ENCODE results near the gene FSTL4. TPM values are rescaled to one million over a fixed set of nuclear protein-coding genes. Genes with fewer than 3 reads are reported as not detected.

The FSTL4 gene
- total RNA-seq, 2 experiments from 2014 or later: not detected

DNA sequence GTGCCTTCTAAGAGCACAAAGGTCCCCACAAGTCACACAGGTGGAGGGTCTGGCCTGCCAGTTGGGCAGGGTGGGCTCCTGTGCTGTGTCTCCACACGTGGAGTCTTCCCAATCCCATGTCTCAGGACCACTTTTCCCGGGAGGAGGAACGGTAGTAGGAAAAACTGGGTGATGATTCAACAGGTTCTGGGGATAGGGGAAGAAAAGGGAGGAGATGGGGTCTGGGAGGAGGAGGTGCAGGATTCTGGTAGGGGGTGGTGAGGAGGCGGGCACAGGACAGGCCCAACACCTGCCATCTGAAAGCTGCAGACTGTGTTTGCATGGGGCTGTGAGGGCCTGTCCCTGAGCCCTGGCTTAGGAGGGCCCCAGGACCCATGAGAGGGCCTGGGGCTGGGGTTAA lies 345.4 kb downstream of the FSTL4 start:
- Histone ChIP-seq H3K36me3 (ENCODE audit: insufficient read depth, low read length) (no peaks in the 10 kb centered on the region), H3K9me2 (ENCODE audit: insufficient read depth, low read length) (no peaks in the 10 kb centered on the region), H3K4me3 (ENCODE audit: low read depth, low read length, poor library complexity, severe bottlenecking) (no peak overlapping the region), H4K20me1 (ENCODE audit: insufficient read depth, low read length) (no peaks in the 10 kb centered on the region), H3K4me2 (ENCODE audit: low read length) (no peak overlapping the region), H2AFZ (ENCODE audit: low read length) (no peak overlapping the region), H3K4me1 (ENCODE audit: insufficient read depth, low read length, poor library complexity, severe bottlenecking) (no peaks in the 10 kb centered on the region), H3K79me2 (ENCODE audit: insufficient read depth, low read depth, low read length) (no peaks in the 10 kb centered on the region), H3K9me3 (ENCODE audit: low read length) (no peaks in the 10 kb centered on the region), H3K27ac (ENCODE audit: low read depth, low read length, poor library complexity, severe bottlenecking) (no peak overlapping the region)
- ChIA-PET CTCF (ENCODE audit: unreplicated experiment) (no interaction called here), POLR2A (no interaction called here)
- TF ChIP-seq, protein P1, sequence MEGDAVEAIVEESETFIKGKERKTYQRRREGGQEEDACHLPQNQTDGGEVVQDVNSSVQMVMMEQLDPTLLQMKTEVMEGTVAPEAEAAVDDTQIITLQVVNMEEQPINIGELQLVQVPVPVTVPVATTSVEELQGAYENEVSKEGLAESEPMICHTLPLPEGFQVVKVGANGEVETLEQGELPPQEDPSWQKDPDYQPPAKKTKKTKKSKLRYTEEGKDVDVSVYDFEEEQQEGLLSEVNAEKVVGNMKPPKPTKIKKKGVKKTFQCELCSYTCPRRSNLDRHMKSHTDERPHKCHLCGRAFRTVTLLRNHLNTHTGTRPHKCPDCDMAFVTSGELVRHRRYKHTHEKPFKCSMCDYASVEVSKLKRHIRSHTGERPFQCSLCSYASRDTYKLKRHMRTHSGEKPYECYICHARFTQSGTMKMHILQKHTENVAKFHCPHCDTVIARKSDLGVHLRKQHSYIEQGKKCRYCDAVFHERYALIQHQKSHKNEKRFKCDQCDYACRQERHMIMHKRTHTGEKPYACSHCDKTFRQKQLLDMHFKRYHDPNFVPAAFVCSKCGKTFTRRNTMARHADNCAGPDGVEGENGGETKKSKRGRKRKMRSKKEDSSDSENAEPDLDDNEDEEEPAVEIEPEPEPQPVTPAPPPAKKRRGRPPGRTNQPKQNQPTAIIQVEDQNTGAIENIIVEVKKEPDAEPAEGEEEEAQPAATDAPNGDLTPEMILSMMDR (conservative IDR thresholded peaks at IDR 0.05; ENCODE audit: low read length): no peak
- TF ChIP-seq EZH2phosphoT487 (IDR thresholded peaks at IDR 0.05; ENCODE audit: borderline replicate concordance, low read depth, low read length): no peak
- no peak for DNase-seq (ENCODE audit: low spot score)
- no TSS peak for BruUV-seq (replicated peaks)
- intact Hi-C loops (cut with micrococcal nuclease; ENCODE audit: unreplicated experiment): no loop called here

DNA sequence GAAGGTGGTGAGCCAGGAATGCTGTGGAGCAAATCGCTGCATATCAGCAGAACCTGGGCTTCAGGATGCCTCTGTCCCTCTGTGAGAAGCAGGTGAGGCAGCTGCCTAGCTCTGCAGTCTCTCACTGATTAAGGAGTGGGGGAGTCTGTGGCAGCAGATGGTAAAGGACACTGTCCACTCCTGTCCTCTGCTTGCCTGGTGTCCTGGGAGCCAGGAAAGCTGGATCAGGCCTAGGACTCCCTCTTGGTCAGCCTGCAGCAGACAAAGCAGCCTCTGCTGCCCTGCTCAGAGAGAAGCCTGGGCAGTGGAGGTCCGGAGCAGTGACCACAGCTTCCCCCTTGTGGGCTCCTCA lies 345.8 kb downstream of the FSTL4 start:
- Histone ChIP-seq H3K79me2 (ENCODE audit: insufficient read depth, low read depth, low read length) (no peaks in the 10 kb centered on the region), H3K4me1 (ENCODE audit: insufficient read depth, low read length, poor library complexity, severe bottlenecking) (no peaks in the 10 kb centered on the region), H3K9me3 (ENCODE audit: low read length) (no peaks in the 10 kb centered on the region), H2AFZ (ENCODE audit: low read length) (no peak overlapping the region), H3K27ac (ENCODE audit: low read depth, low read length, poor library complexity, severe bottlenecking) (no peak overlapping the region), H3K36me3 (ENCODE audit: insufficient read depth, low read length) (no peaks in the 10 kb centered on the region), H3K4me3 (ENCODE audit: low read depth, low read length, poor library complexity, severe bottlenecking) (no peak overlapping the region), H3K9me2 (ENCODE audit: insufficient read depth, low read length) (no peaks in the 10 kb centered on the region), H4K20me1 (ENCODE audit: insufficient read depth, low read length) (no peaks in the 10 kb centered on the region), H3K4me2 (ENCODE audit: low read length) (no peak overlapping the region)
- TF ChIP-seq, protein P1 (conservative IDR thresholded peaks at IDR 0.05; ENCODE audit: low read length): no peak
- TF ChIP-seq EZH2phosphoT487 (IDR thresholded peaks at IDR 0.05; ENCODE audit: borderline replicate concordance, low read depth, low read length): no peak
- DNase-seq (ENCODE audit: low spot score): no peak
- CTCF ChIA-PET (ENCODE audit: unreplicated experiment): no interaction called here
- intact Hi-C loops (cut with micrococcal nuclease; ENCODE audit: unreplicated experiment): no loop called here
- POLR2A ChIA-PET: no interaction called here
- BruUV-seq (replicated peaks): no TSS peak

DNA sequence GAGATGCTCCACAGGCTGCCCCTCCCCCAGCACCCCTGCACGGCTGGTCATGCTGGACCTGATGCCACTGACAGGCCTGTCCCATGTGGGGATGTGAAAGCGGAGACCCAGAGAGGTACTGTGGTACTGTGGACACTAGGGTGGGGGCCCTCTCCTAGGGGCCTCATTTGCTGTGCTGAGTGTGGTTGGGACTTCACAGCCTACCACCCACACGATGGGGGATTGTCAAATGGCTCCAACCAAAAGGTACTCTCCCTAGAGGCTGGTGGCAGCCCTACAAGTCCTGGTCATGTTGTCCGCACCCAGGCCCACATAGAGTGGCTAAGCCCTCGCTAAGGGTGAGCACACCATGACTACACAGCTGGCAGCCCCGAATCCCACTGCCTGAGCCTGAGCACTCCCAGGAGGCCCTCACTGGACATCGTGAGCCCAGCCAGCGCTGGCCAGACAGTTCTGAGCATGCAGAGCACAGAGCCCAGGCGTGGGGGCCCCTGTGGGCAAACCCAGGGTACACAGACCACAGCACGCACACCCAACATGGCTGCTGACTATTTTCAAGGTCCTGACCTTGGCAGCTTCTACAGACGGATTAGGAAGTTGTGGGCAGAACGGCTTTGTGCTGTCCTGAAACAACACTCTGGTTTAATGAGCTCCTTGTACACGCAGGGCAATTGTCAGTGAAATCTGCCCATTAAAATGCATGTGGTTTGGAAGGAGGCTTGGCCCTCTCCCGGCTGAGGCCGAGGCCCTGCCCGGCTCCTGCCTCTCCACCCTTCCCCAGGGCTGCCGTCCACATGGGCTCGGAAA lies 346.4 kb downstream of the FSTL4 start:
- Histone ChIP-seq H3K4me1 (ENCODE audit: insufficient read depth, low read length, poor library complexity, severe bottlenecking) (no peaks in the 10 kb centered on the region), H3K9me3 (ENCODE audit: low read length) (no peaks in the 10 kb centered on the region), H3K79me2 (ENCODE audit: insufficient read depth, low read depth, low read length) (no peaks in the 10 kb centered on the region), H2AFZ (ENCODE audit: low read length) (no peak overlapping the region), H3K27ac (ENCODE audit: low read depth, low read length, poor library complexity, severe bottlenecking) (no peak overlapping the region), H4K20me1 (ENCODE audit: insufficient read depth, low read length) (no peaks in the 10 kb centered on the region), H3K4me2 (ENCODE audit: low read length) (no peak overlapping the region), H3K36me3 (ENCODE audit: insufficient read depth, low read length) (no peaks in the 10 kb centered on the region), H3K9me2 (ENCODE audit: insufficient read depth, low read length) (no peaks in the 10 kb centered on the region), H3K4me3 (ENCODE audit: low read depth, low read length, poor library complexity, severe bottlenecking) (no peak overlapping the region)
- DNase-seq (ENCODE audit: low spot score): no peak
- ChIA-PET POLR2A (no interaction called here), CTCF (ENCODE audit: unreplicated experiment) (no interaction called here)
- intact Hi-C loops (cut with micrococcal nuclease; ENCODE audit: unreplicated experiment): no loop called here
- BruUV-seq (replicated peaks): no TSS peak
- no peak for TF ChIP-seq EZH2phosphoT487 (IDR thresholded peaks at IDR 0.05; ENCODE audit: borderline replicate concordance, low read depth, low read length)
- TF ChIP-seq, protein P1 (conservative IDR thresholded peaks at IDR 0.05; ENCODE audit: low read length): no peak
